Endothelial cell of umbilical vein (primary cell): Measurements from ENCODE around the gene SP100. TPM values are rescaled to one million over a fixed set of nuclear protein-coding genes. Genes with fewer than 3 reads are reported as not detected.
"Not testable (repeated sequence)": the region's sequence is repeated elsewhere in the genome, so short reads cannot be mapped to it uniquely, and the experiment has no call there.

Experiments
- BruUV-seq: library from RNA; stranded (reverse); fragments of 400-500 nt; replicated peaks from 2 replicates; lab custom pipeline; 2021; lab: Mats Ljungman, UMichigan
- CTCF ChIA-PET: fragments of 300-600, 350-600 bp; sonication (Branson Sonifier 250); formaldehyde crosslinking; loops from one replicate; lab custom pipeline; 2021; ENCODE audit warnings: antibody characterized with exemption, inconsistent platforms; lab: Charles Lee
- POLR2A ChIA-PET: fragments of 300-600, 350-600 bp; sonication (Branson Sonifier 250); formaldehyde crosslinking; loops from one replicate; lab custom pipeline; 2021; ENCODE audit warnings: antibody characterized with exemption, inconsistent platforms; lab: Charles Lee
- DNase-seq: peaks from one replicate; pipeline ENCODE4 v3.0.0-alpha.2; 2011; ENCODE audit warnings: low read depth, low spot score
- FAIRE-seq: peaks from 2 replicates; lab custom pipeline; 2011; peaks lifted over from hg19 to GRCh38; lab: Jason Lieb, UNC
- H2AFZ ChIP-seq: 2 replicates; pipeline ENCODE4 v1.6.0; 2012; ENCODE audit warnings: low read depth, low read length, control low read depth, inconsistent platforms
- H3K27ac ChIP-seq: 2 replicates; pipeline ENCODE4 v1.5.1; 2011; ENCODE audit warnings: low read depth, mild to moderate bottlenecking, control low read depth, low read length, moderate library complexity; ENCODE audit not compliant: insufficient read depth
- H3K27me3 ChIP-seq, 2 experiments: 2 replicates each; pipeline versions ENCODE4 v1.6.0 to v1.6.1; 2011; ENCODE audit warnings: low read length in 2 of 2, mixed read lengths in 1 of 2; ENCODE audit not compliant: control insufficient read depth in 2 of 2, insufficient read depth in 2 of 2
- H3K36me3 ChIP-seq, 2 experiments: 2 replicates in 1 of 2; 3 replicates in 1 of 2; pipeline ENCODE4 v1.5.1; 2011; ENCODE audit warnings: low read length in 2 of 2, mild to moderate bottlenecking in 1 of 2, moderate library complexity in 1 of 2; ENCODE audit not compliant: control insufficient read depth in 2 of 2, insufficient read depth in 2 of 2; ENCODE audit errors: extremely low read depth in 1 of 2
- H3K4me1 ChIP-seq: 3 replicates; pipeline ENCODE4 v1.5.1; 2011; ENCODE audit warnings: mild to moderate bottlenecking, low read length; ENCODE audit not compliant: control insufficient read depth, insufficient read depth; ENCODE audit errors: extremely low read depth
- H3K4me2 ChIP-seq: 2 replicates; pipeline ENCODE4 v1.6.1; 2011; ENCODE audit warnings: low read length, control low read depth, mixed read lengths; ENCODE audit not compliant: insufficient read depth
- H3K4me3 ChIP-seq, 3 experiments: fragments of 200-600 bp in 1 of 3; sonication (generic), shearing (Covaris generic) in 1 of 3; replicated peaks in 1 of 3; 2 replicates each; pipeline ENCODE4 v1.5.1; 2011 to 2016; ENCODE audit warnings: control low read depth in 3 of 3, low read length in 3 of 3, mild to moderate bottlenecking in 2 of 3, inconsistent platforms in 1 of 3, low read depth in 1 of 3, moderate library complexity in 1 of 3; ENCODE audit not compliant: insufficient read depth in 1 of 3
- H3K79me2 ChIP-seq: 2 replicates; pipeline ENCODE4 v1.6.0; 2012; ENCODE audit warnings: low read length, inconsistent platforms; ENCODE audit not compliant: control insufficient read depth, insufficient read depth
- H3K9ac ChIP-seq: replicated peaks from 2 replicates; pipeline ENCODE3; 2011; ENCODE audit warnings: low read length, control low read depth; ENCODE audit not compliant: insufficient read depth; ENCODE audit errors: extremely low read depth
- H3K9me1 ChIP-seq: replicated peaks from 3 replicates; pipeline ENCODE4 v1.6.0; 2011; ENCODE audit warnings: mild to moderate bottlenecking, low read length; ENCODE audit not compliant: control insufficient read depth, insufficient read depth; ENCODE audit errors: extremely low read depth
- H3K9me3 ChIP-seq: replicated peaks from 2 replicates; pipeline ENCODE4 v1.5.1; 2012; ENCODE audit warnings: low read length, inconsistent platforms; ENCODE audit not compliant: control insufficient read depth, insufficient read depth
- H4K20me1 ChIP-seq: replicated peaks from 2 replicates; pipeline ENCODE3; 2011; ENCODE audit warnings: mild to moderate bottlenecking, low read length; ENCODE audit not compliant: control insufficient read depth, insufficient read depth; ENCODE audit errors: extremely low read depth
- EZH2 ChIP-seq: IDR thresholded peaks from 2 replicates; pipeline ENCODE4 v1.6.1; 2012; ENCODE audit warnings: borderline replicate concordance, low read depth, mild to moderate bottlenecking, moderate library complexity, low read length, inconsistent platforms; ENCODE audit not compliant: severe bottlenecking
- FOS ChIP-seq: IDR thresholded peaks from 2 replicates; pipeline ENCODE4 v1.6.1; 2011; ENCODE audit warnings: mild to moderate bottlenecking, low read length, moderate library complexity, borderline replicate concordance; ENCODE audit not compliant: insufficient read depth
- GATA2 ChIP-seq: IDR thresholded peaks from 2 replicates; pipeline ENCODE4 v1.7.0; 2011; ENCODE audit warnings: low read depth, mild to moderate bottlenecking, moderate library complexity, mixed read lengths, low read length; ENCODE audit not compliant: insufficient read length, insufficient read depth
- JUN ChIP-seq: IDR thresholded peaks from 2 replicates; pipeline ENCODE4 v1.6.1; 2011; ENCODE audit warnings: borderline replicate concordance, low read depth; ENCODE audit not compliant: insufficient read length, insufficient read depth
- MYC ChIP-seq: IDR thresholded peaks from one replicate; pipeline ENCODE4 v1.6.1; 2011; ENCODE audit warnings: mild to moderate bottlenecking, low read depth, low read length
- POLR2A ChIP-seq: IDR thresholded peaks from 2 replicates; pipeline ENCODE4 v1.6.1; 2012; ENCODE audit warnings: low read depth, mild to moderate bottlenecking, control low read depth, low read length
- POLR2AphosphoS5 ChIP-seq: IDR thresholded peaks from 2 replicates; pipeline ENCODE4 v1.6.1; 2012; ENCODE audit warnings: low read depth, mild to moderate bottlenecking, control low read depth, low read length, moderate library complexity; ENCODE audit not compliant: insufficient read depth
- dilution Hi-C: fragments of 300-500 bp; cut with MboI; formaldehyde crosslinking; loops from one replicate; pipeline ENCODE4 v1.15.0; 2019; ENCODE audit warnings: low sequenced_read_pairs; ENCODE audit not compliant: extremely low pct_ligation_motif_present
- intact Hi-C: fragments of 100-400 bp; cut with micrococcal nuclease; formaldehyde crosslinking; loops from one replicate; pipeline ENCODE4 v1.10.0; 2022
- polyA plus RNA-seq, 4 experiments: library from polyadenylated mRNA; depleted of rRNA in 3 of 4; stranded (reverse) in 3 of 4; unstranded in 1 of 4; fragments of >200 nt; gene quantifications; 2 replicates each; pipeline versions ENCODE4 v1.2.1 to v1.2.3, GENCODE V29; 2011 to 2012; ENCODE audit warnings: missing spikeins in 1 of 4
- total RNA-seq: library from RNA; stranded (reverse); gene quantifications from 2 replicates; pipeline ENCODE4 v1.2.3, GENCODE V29; 2021
- TF ChIP-seq, protein P1 (sequence below): IDR thresholded peaks from 2 replicates; pipeline ENCODE4 v1.6.1; 2011; ENCODE audit not compliant: insufficient read depth, insufficient read length
- TF ChIP-seq, protein P2 (sequence below), 2 donors: IDR thresholded peaks; 1 replicate in 1 of 2; 2 replicates in 1 of 2; pipeline ENCODE4 v1.5.1; 2011; ENCODE audit warnings: low read length in 2 of 2, mild to moderate bottlenecking in 2 of 2, moderate library complexity in 2 of 2, control low read depth in 1 of 2, inconsistent platforms in 1 of 2, low read depth in 1 of 2; ENCODE audit not compliant: insufficient read depth in 1 of 2; ENCODE audit errors: extremely low read depth in 1 of 2

The SP100 gene
- total and polyA plus RNA-seq, 2 donors (not counting 3 experiments of a cell fraction or from before 2014, with no cell fraction given) = 33.7 to 108 TPM

DNA sequence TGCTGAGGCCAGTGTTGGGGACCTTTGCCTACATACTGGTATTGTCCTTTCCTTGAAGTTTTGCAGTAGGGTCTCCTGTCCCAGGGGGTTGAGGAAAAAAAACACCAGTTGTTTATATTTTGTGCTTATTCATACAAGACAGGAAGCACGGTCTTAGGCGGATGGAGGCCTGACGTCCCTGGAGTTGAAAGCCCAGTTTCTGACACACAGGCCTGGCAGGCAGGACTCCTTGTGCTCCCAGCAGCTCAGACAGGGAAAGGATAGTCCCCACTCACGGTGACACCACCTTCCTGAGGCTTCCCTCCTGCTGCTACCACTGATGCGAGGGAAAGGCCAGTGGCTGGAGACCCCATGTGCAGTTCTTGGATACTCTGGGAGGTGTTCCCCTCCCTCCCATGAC, 15.5 kb upstream of the SP100 start:
- Histone ChIP-seq H3K27me3 (no peaks in the 10 kb centered on the region), H3K9me1 (no peaks in the 10 kb centered on the region), H3K4me1 (peaks cover 8% of the 10 kb centered on the region), H3K27ac (no peak overlapping the region), H3K36me3 (no peaks in the 10 kb centered on the region), H3K4me2 (no peak overlapping the region), H3K9me3 (no peaks in the 10 kb centered on the region), H4K20me1 (no peaks in the 10 kb centered on the region), H3K79me2 (no peaks in the 10 kb centered on the region), H3K9ac (no peak overlapping the region), H3K4me3 (no peak overlapping the region), H2AFZ (no peak overlapping the region)
- dilution Hi-C loops = no loop called here
- ChIA-PET CTCF (no interaction called here), POLR2A (no interaction called here)
- no TSS peak for BruUV-seq
- intact Hi-C loops = no loop called here
- no peak for TF ChIP-seq JUN
- TF ChIP-seq, protein P1, sequence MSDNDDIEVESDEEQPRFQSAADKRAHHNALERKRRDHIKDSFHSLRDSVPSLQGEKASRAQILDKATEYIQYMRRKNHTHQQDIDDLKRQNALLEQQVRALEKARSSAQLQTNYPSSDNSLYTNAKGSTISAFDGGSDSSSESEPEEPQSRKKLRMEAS = no peak
- no peak for TF ChIP-seq FOS
- TF ChIP-seq EZH2 = no peak
- TF ChIP-seq, protein P2, sequence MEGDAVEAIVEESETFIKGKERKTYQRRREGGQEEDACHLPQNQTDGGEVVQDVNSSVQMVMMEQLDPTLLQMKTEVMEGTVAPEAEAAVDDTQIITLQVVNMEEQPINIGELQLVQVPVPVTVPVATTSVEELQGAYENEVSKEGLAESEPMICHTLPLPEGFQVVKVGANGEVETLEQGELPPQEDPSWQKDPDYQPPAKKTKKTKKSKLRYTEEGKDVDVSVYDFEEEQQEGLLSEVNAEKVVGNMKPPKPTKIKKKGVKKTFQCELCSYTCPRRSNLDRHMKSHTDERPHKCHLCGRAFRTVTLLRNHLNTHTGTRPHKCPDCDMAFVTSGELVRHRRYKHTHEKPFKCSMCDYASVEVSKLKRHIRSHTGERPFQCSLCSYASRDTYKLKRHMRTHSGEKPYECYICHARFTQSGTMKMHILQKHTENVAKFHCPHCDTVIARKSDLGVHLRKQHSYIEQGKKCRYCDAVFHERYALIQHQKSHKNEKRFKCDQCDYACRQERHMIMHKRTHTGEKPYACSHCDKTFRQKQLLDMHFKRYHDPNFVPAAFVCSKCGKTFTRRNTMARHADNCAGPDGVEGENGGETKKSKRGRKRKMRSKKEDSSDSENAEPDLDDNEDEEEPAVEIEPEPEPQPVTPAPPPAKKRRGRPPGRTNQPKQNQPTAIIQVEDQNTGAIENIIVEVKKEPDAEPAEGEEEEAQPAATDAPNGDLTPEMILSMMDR (IDR thresholded peaks at IDR 0.05; ENCODE audit: extremely low read depth in 1 of 2, insufficient read depth in 1 of 2, low read depth in 1 of 2, low read length in 2 of 2) = no peak
- no peak for TF ChIP-seq MYC
- no peak for TF ChIP-seq POLR2AphosphoS5
- TF ChIP-seq POLR2A = no peak
- no peak for TF ChIP-seq GATA2
- FAIRE-seq (peak; percentile 61), DNase-seq (peak; percentile 30)

DNA sequence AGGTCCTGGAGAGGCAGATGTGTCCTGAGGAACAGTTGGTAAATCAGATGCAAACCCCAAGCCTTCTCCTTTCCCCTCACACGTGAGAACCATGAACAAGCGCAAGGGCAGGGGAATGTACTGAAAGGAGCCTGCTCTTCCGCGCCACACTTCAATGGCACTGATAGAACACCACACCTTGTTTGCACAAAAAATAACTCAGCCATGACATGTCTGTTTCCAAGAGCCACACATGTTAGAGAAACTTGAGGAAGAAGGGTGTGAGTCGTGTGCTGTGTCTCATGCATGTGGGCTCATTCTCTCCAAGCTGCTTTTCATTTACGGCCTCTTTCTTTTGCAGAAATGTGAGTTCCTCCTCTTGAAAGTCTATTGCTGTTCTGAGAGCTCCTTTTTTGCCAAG, 15.0 kb upstream of the SP100 start:
- H3K4me3 ChIP-seq, H3K9ac ChIP-seq, H3K27ac ChIP-seq, H3K27me3 ChIP-seq, H3K36me3 ChIP-seq, H3K9me1 ChIP-seq, dilution Hi-C loops, H3K4me2 ChIP-seq, FAIRE-seq, DNase-seq, H3K79me2 ChIP-seq, CTCF ChIA-PET, H2AFZ ChIP-seq, H4K20me1 ChIP-seq, H3K9me3 ChIP-seq, intact Hi-C loops, BruUV-seq, POLR2A ChIA-PET: not testable (repeated sequence)
- H3K4me1 ChIP-seq = peaks cover 14% of the 10 kb centered on the region
